Breast epithelium (tissue), 3 donors: ENCODE data around the gene ELOVL5.

ENCODE experiments used
- POLR2A ChIP-seq: fragments of 450-650 bp; IDR thresholded peaks from one replicate; pipeline ENCODE4 v1.6.1; 2016; ENCODE audit warnings: antibody characterized with exemption, mild to moderate bottlenecking, moderate library complexity
- POLR2AphosphoS5 ChIP-seq, 3 donors: sonication (generic); formaldehyde crosslinking; IDR thresholded peaks; one replicate each; pipeline ENCODE4 v1.6.1; 2017; ENCODE audit warnings: antibody characterized with exemption in 3 of 3
- TF ChIP-seq, protein P1 (sequence below), 3 donors: fragments of 450-650 bp; IDR thresholded peaks; one replicate each; pipeline ENCODE4 v1.5.1; 2016 to 2017; ENCODE audit warnings: antibody characterized with exemption in 3 of 3, mild to moderate bottlenecking in 3 of 3, moderate library complexity in 3 of 3

DNA sequence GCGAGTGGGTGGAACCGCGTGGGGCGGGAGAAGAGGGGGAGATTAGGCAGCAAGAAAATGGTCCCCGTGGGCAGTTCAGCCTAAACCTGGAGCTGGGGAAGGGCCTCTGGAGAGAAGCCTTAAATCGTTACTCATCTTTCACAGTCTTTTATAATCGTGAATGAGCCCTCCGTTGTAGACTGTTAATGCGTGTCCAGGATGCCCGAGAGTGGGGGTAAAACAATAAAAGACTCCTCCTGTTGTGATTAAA lies 11.0 kb upstream of the ELOVL5 start:
- TF ChIP-seq POLR2A (no peak), POLR2AphosphoS5 (IDR thresholded peaks at IDR 0.05) (no peak)
- TF ChIP-seq, protein P1, sequence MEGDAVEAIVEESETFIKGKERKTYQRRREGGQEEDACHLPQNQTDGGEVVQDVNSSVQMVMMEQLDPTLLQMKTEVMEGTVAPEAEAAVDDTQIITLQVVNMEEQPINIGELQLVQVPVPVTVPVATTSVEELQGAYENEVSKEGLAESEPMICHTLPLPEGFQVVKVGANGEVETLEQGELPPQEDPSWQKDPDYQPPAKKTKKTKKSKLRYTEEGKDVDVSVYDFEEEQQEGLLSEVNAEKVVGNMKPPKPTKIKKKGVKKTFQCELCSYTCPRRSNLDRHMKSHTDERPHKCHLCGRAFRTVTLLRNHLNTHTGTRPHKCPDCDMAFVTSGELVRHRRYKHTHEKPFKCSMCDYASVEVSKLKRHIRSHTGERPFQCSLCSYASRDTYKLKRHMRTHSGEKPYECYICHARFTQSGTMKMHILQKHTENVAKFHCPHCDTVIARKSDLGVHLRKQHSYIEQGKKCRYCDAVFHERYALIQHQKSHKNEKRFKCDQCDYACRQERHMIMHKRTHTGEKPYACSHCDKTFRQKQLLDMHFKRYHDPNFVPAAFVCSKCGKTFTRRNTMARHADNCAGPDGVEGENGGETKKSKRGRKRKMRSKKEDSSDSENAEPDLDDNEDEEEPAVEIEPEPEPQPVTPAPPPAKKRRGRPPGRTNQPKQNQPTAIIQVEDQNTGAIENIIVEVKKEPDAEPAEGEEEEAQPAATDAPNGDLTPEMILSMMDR (IDR thresholded peaks at IDR 0.05) = no peak
